ENCODE results near the gene PSAPL1.
"Not testable (repeated sequence)": the region's sequence is repeated elsewhere in the genome, so short reads cannot be mapped to it uniquely, and the experiment has no call there.

The PSAPL1 gene

DNA sequence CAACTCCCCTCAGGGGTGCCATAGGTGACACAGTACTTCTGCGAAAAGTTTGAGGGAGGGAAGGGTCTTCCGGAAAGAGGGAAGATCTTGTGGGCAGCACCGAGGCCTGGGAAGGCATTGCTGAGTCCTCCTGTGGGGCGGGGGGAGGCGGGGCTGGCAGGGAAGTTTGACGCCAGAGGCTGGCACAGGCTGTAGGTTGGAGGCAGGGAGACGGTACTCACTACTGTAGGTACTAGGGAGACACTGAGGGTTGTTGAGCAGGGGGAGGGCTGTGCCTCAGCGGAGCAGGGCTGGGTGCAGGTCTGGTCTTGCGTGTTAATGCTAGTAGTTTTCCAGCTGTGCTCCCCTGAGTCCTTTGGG is 23.3 kb upstream of the PSAPL1 start:
- Histone ChIP-seq H3K27ac (no peak overlapping the region), H3K27me3 (replicated peaks) (no peaks in the 10 kb centered on the region), H3K36me3 (replicated peaks) (no peaks in the 10 kb centered on the region), H3K4me3 (ENCODE audit: low read depth, low read length) (no peak overlapping the region)
- no peak for DNase-seq
- in situ Hi-C loops (cut with HindIII; ENCODE audit: low pct_ligation_motif_present, low sequenced_read_pairs) = no loop called here
- TF ChIP-seq, protein P1, sequence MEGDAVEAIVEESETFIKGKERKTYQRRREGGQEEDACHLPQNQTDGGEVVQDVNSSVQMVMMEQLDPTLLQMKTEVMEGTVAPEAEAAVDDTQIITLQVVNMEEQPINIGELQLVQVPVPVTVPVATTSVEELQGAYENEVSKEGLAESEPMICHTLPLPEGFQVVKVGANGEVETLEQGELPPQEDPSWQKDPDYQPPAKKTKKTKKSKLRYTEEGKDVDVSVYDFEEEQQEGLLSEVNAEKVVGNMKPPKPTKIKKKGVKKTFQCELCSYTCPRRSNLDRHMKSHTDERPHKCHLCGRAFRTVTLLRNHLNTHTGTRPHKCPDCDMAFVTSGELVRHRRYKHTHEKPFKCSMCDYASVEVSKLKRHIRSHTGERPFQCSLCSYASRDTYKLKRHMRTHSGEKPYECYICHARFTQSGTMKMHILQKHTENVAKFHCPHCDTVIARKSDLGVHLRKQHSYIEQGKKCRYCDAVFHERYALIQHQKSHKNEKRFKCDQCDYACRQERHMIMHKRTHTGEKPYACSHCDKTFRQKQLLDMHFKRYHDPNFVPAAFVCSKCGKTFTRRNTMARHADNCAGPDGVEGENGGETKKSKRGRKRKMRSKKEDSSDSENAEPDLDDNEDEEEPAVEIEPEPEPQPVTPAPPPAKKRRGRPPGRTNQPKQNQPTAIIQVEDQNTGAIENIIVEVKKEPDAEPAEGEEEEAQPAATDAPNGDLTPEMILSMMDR (IDR thresholded peaks at IDR 0.05; ENCODE audit: low read depth, low read length, missing control alignments) = no peak

GRCh38 chr4:7457201-7458065 is 22.7 kb upstream of the PSAPL1 start:
- H3K27ac ChIP-seq = no peak overlapping the region
- DNase-seq = no peak
- no peak overlapping the region for H3K4me3 ChIP-seq (ENCODE audit: low read depth, low read length)
- no peaks in the 10 kb centered on the region for H3K27me3 ChIP-seq (replicated peaks)
- in situ Hi-C loops (cut with HindIII; ENCODE audit: low pct_ligation_motif_present, low sequenced_read_pairs) = no loop called here
- no peaks in the 10 kb centered on the region for H3K36me3 ChIP-seq (replicated peaks)
- TF ChIP-seq, protein P1 (IDR thresholded peaks at IDR 0.05; ENCODE audit: low read depth, low read length, missing control alignments) = no peak

DNA sequence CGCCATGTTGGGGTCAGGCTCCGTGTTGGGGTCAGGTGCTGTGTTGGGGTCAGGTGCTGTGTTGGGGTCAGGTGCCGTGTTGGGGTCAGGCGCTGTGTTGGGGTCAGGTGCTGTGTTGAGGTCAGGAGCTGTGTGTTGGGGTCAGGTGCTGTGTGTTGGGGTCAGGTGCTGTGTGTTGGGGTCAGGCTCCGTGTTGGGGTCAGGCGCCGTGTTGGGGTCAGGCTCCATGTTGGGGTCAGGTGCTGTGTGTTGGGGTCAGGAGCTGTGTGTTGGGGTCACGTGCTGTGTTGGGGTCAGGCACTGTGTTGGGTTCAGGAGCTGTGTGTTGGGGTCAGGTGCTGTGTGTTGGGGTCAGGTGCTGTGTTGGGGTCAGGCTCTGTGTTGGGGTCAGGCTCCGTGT is 18.1 kb upstream of the PSAPL1 start:
- DNase-seq; H3K36me3 ChIP-seq (replicated peaks): not testable (repeated sequence)

DNA sequence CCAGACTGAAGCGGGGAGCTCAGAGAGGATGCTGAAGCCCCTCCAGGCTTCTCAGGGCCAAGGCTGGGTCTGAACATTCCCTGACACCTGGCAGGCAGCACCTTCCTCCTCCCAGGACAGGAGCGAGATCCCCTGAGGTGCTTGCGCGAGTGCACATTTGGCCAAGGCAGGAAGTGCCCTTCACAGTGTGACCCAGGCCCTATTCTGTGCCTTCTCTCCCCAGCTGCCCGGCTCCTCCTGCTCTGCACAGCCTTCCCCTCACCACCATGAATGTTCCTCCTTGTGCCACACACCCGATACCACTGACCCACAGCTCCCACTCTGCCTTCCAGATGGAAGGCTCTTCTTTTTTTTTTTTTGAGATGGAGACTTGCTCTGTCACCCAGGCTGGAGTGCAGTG is 17.1 kb upstream of the PSAPL1 start:
- no peak overlapping the region for H3K27ac ChIP-seq
- TF ChIP-seq, protein P1 (IDR thresholded peaks at IDR 0.05; ENCODE audit: low read depth, low read length, missing control alignments) = no peak
- no peaks in the 10 kb centered on the region for H3K36me3 ChIP-seq (replicated peaks)
- H3K27me3 ChIP-seq (replicated peaks) = peaks cover 1% of the 10 kb centered on the region
- no peak for DNase-seq
- H3K4me3 ChIP-seq (ENCODE audit: low read depth, low read length) = no peak overlapping the region
- in situ Hi-C loops (cut with HindIII; ENCODE audit: low pct_ligation_motif_present, low sequenced_read_pairs) = no loop called here

More for the DNA sequence above, 18.1 kb upstream of the PSAPL1 start:
- H3K27me3 ChIP-seq (replicated peaks); H3K4me3 ChIP-seq (ENCODE audit: low read depth, low read length); in situ Hi-C loops (cut with HindIII; ENCODE audit: low pct_ligation_motif_present, low sequenced_read_pairs); H3K27ac ChIP-seq: not testable (repeated sequence)

DNA sequence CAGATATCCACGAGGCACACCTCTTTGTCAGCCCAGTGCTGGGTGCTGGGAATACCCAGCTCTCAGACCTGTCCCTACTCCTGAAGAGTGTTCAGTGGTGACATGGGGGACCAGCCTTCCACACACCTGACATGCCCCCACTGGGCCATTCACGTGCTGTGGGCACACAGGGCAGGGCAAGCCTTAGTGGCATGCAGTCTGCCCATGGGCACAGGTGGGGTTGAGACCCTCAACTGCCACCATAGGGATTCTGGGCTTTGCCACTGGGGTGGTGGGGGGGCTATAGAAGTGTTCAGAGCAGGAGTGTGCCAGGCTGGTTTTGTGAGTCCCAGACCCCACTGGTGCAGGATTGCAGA is 16.7 kb upstream of the PSAPL1 start:
- H3K27me3 ChIP-seq (replicated peaks) = peaks cover 5% of the 10 kb centered on the region
- no peak overlapping the region for H3K4me3 ChIP-seq (ENCODE audit: low read depth, low read length)
- no peak overlapping the region for H3K27ac ChIP-seq
- TF ChIP-seq, protein P1 (IDR thresholded peaks at IDR 0.05; ENCODE audit: low read depth, low read length, missing control alignments) = no peak
- DNase-seq = no peak
- in situ Hi-C loops (cut with HindIII; ENCODE audit: low pct_ligation_motif_present, low sequenced_read_pairs) = no loop called here
- H3K36me3 ChIP-seq (replicated peaks) = no peaks in the 10 kb centered on the region

DNA sequence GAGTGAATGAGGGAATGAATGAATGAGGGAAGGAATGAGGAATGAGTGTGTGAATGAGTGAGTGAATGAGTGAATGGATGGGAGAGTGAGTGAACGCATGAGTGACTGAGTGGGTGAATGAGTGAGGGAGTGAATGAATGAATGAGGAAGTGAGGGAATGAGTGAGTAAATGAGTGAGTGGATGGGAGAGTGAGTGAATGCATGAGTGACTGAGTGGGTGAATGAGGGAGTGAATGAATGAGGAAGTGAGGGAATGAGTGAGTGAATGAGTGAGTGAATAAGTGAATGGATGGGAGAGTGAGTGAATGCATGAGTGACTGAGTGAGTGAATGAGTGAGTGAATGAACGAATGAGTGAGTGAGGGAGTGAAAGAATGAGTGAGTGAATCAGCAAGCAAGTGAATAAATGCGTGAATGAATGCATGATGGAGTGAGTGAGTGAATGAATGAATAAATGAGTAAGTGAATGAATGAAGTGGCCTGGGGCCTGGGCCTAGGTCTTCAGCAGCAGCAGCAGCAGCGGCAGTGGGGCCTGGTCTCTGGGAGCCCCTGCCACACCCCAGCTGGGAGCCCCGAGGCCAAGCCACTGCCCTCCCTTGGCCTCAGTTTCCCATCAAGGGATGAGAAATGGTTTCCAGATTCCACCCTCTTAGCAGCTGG is 16.2 kb upstream of the PSAPL1 start:
- H3K36me3 ChIP-seq (replicated peaks) = no peaks in the 10 kb centered on the region
- H3K4me3 ChIP-seq (ENCODE audit: low read depth, low read length) = no peak overlapping the region
- in situ Hi-C loops (cut with HindIII; ENCODE audit: low pct_ligation_motif_present, low sequenced_read_pairs) = no loop called here
- TF ChIP-seq, protein P1 (IDR thresholded peaks at IDR 0.05; ENCODE audit: low read depth, low read length, missing control alignments) = no peak
- no peak for DNase-seq
- H3K27ac ChIP-seq = no peak overlapping the region
- peaks cover 5% of the 10 kb centered on the region for H3K27me3 ChIP-seq (replicated peaks)
